ENCODE measurements around the gene NKIRAS1.

NKIRAS1 gene

DNA sequence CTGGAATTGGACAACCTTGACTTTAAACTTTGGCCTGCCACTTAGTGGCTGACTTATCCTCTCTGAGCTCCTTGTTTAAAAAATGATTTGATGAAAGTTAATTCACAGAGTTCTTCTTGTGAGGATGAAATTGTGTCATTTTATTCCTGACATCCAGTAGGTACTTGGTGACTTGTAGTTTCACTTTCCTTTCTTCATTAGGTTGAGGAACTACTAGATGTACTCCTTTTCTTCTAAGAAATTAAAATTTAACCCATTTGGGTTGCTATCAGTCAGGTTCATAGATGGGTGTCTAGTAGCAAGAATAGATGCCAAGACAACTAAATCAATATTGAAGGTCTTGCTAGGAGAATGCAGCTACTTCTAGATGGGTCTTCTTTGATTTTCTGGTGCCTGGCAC, 33.5 kb upstream of the NKIRAS1 start:
- DNase-seq (ENCODE audit: insufficient read length), result no peak
- no peak for FAIRE-seq
- TF ChIP-seq POLR2A (IDR thresholded peaks at IDR 0.05; ENCODE audit: low read depth, low read length) (no peak), TAF1 (IDR thresholded peaks at IDR 0.05; ENCODE audit: borderline replicate concordance, low read depth, low read length) (no peak), POLR2AphosphoS5 (IDR thresholded peaks at IDR 0.05; ENCODE audit: low read depth, low read length) (no peak)

- TF ChIP-seq TAF1 (IDR thresholded peaks at IDR 0.05; ENCODE audit: borderline replicate concordance, low read depth, low read length) (no peak), POLR2AphosphoS5 (IDR thresholded peaks at IDR 0.05; ENCODE audit: low read depth, low read length) (no peak), POLR2A (IDR thresholded peaks at IDR 0.05; ENCODE audit: low read depth, low read length) (no peak)
- DNase-seq (ENCODE audit: insufficient read length) (no peak), FAIRE-seq (no peak)
Measured at GRCh38 chr3:23949784-23950183, 33.0 kb upstream of the NKIRAS1 start.

DNA sequence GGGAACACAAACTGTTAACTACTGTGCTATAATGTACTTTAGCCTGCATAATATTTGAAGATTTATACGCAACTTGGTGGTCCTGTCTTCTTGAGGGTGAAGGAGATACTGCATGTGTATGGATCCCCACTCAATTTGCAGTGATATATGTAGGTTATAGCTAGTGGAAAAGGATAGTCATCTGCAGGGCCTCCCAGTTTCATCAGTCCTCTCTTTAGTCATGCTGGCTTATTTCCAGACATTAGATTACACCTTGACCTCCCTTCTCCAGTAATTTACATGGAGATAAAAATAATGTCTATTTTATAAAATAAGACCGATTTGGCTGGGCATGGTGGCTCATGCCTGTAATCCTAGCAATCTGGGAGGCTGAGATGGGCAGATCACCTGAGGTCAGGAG, 32.0 kb upstream of the NKIRAS1 start:
- TF ChIP-seq POLR2AphosphoS5 (IDR thresholded peaks at IDR 0.05; ENCODE audit: low read depth, low read length) (no peak), TAF1 (IDR thresholded peaks at IDR 0.05; ENCODE audit: borderline replicate concordance, low read depth, low read length) (no peak), POLR2A (IDR thresholded peaks at IDR 0.05; ENCODE audit: low read depth, low read length) (no peak)
- DNase-seq (ENCODE audit: insufficient read length) (no peak), FAIRE-seq (no peak)

- TF ChIP-seq POLR2A (IDR thresholded peaks at IDR 0.05; ENCODE audit: low read depth, low read length), result peak; percentile 46; the same call in 1 of the 2 replicates
- no peak for TF ChIP-seq POLR2AphosphoS5 (IDR thresholded peaks at IDR 0.05; ENCODE audit: low read depth, low read length)
- TF ChIP-seq TAF1 (IDR thresholded peaks at IDR 0.05; ENCODE audit: borderline replicate concordance, low read depth, low read length), result no peak
- FAIRE-seq (peak; percentile 96), DNase-seq (ENCODE audit: insufficient read length) (peak; percentile 90)
Measured at GRCh38 chr3:23945913-23946687, 29.3 kb upstream of the NKIRAS1 start.

DNA sequence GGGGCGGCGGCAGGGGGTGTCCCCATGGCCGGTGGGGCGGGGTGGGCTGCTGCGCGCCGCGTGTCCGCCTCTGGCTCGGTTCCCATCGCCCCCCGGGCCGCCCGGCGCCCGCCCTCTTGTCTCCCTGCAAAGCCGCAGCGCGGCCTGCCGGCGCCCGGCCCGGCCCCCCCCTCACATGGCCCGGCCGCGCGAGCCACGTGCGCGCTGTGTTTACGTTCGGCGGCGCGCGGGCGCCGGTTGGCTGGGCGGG, 28.8 kb upstream of the NKIRAS1 start:
- no peak for DNase-seq (ENCODE audit: insufficient read length)
- TF ChIP-seq POLR2AphosphoS5 (IDR thresholded peaks at IDR 0.05; ENCODE audit: low read depth, low read length), result no peak
- TF ChIP-seq TAF1 (IDR thresholded peaks at IDR 0.05; ENCODE audit: borderline replicate concordance, low read depth, low read length), result no peak
- no peak for TF ChIP-seq POLR2A (IDR thresholded peaks at IDR 0.05; ENCODE audit: low read depth, low read length)
- FAIRE-seq, result no peak

DNA sequence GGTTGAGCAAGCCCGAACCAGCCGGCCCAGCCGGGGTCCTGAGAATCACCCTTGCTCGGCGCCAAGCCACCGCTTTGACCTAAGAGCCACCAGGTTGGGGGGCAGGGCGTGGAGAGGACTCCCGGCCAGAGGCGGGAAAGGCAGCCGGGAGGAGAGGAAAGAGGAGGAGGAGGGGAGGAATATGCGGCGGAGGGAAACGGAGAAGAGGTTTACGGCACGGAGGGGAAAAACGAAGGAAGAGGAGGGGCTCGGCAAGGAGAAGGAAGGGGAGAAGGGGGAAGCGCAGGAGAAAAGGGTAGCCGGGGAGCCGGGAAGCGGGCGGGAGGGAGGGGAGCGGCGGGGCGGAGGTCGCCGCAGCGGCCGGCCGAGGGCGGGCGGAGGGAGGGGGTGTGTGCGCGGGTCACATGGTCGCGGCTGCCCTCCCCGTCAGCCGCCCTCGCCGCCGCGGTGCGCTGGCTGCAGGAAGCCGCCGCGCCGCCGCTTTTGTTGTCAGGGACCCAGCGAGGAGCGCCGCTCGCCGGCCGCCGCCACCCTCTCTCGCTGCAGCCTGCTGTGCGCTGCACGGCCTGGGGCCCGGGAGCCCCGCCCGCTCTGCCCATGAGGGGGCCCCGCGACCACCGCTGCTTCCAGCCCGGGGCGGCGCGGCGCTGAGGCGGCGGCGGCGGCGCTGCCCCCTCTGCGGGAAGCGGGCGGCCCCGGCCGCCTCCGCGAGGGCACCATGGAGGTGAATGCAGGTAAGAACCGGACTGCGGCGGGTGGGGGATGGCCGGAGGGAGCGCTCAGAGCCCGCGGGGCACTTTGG, 28.3 kb upstream of the NKIRAS1 start, which contains the start of gene NR1D2:
TSS of gene NR1D2 (plus strand) at position 426 of the 802 bp plus-strand sequence. CDS start at position 719, 293 bp downstream.
- FAIRE-seq (peak; percentile 92), DNase-seq (ENCODE audit: insufficient read length) (peak; percentile 81)
- TF ChIP-seq POLR2A (IDR thresholded peaks at IDR 0.05; ENCODE audit: low read depth, low read length) (peak; percentile 42; the same call in 1 of the 2 replicates), TAF1 (IDR thresholded peaks at IDR 0.05; ENCODE audit: borderline replicate concordance, low read depth, low read length) (no peak)

GRCh38 chr3:23944007-23944783, 27.4 kb upstream of the NKIRAS1 start:
- DNase-seq (ENCODE audit: insufficient read length) (no peak), FAIRE-seq (no peak)
- TF ChIP-seq TAF1 (IDR thresholded peaks at IDR 0.05; ENCODE audit: borderline replicate concordance, low read depth, low read length), result no peak
- no peak for TF ChIP-seq POLR2A (IDR thresholded peaks at IDR 0.05; ENCODE audit: low read depth, low read length)
- no peak for TF ChIP-seq POLR2AphosphoS5 (IDR thresholded peaks at IDR 0.05; ENCODE audit: low read depth, low read length)

DNA sequence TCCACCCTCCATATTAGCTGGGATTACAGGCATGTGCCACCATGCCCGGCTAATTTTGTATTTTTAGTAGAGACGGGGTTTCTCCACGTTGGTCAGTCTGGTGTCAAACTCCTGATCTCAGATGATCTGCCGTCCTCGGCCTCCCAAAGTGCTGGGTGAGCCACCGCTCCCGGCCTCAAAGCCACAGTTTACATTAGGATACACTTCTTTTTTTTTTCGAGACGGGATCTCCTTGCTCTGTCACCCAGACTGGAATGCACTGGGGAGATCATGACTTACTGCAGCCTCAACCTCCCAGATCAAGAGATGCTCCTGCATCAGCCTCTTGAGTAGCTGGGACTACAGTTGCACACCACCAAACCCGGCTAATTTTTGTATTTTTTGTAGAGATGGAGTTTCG, 25.8 kb upstream of the NKIRAS1 start:
- TF ChIP-seq TAF1 (IDR thresholded peaks at IDR 0.05; ENCODE audit: borderline replicate concordance, low read depth, low read length), result no peak
- no peak for TF ChIP-seq POLR2AphosphoS5 (IDR thresholded peaks at IDR 0.05; ENCODE audit: low read depth, low read length)
- TF ChIP-seq POLR2A (IDR thresholded peaks at IDR 0.05; ENCODE audit: low read depth, low read length), result no peak
- FAIRE-seq (no peak), DNase-seq (ENCODE audit: insufficient read length) (no peak)

GRCh38 chr3:23941440-23941839, 24.6 kb upstream of the NKIRAS1 start:
- no peak for DNase-seq (ENCODE audit: insufficient read length)
- no peak for TF ChIP-seq TAF1 (IDR thresholded peaks at IDR 0.05; ENCODE audit: borderline replicate concordance, low read depth, low read length)
- no peak for TF ChIP-seq POLR2A (IDR thresholded peaks at IDR 0.05; ENCODE audit: low read depth, low read length)
- TF ChIP-seq POLR2AphosphoS5 (IDR thresholded peaks at IDR 0.05; ENCODE audit: low read depth, low read length), result no peak
- FAIRE-seq, result no peak

DNA sequence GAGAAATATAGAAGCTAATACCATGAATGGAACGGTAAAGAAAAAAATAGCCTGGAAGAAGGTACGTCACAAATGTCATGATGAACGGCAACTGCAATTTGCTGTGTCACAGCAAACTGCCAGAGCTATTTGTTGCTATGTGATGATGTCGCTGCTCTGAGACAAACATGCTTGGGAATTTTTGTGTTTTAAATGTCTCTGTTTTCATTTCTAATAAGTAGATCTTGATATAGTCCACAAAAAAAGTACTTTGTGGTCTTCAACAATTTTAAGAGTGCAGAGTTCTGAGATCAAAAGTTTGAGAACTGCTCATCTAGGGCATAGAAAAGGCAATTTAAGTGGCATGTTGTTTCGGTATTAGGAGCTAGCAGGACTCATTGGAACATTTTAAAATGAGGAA, 24.0 kb upstream of the NKIRAS1 start:
- no peak for TF ChIP-seq TAF1 (IDR thresholded peaks at IDR 0.05; ENCODE audit: borderline replicate concordance, low read depth, low read length)
- no peak for TF ChIP-seq POLR2AphosphoS5 (IDR thresholded peaks at IDR 0.05; ENCODE audit: low read depth, low read length)
- TF ChIP-seq POLR2A (IDR thresholded peaks at IDR 0.05; ENCODE audit: low read depth, low read length), result no peak
- no peak for FAIRE-seq
- DNase-seq (ENCODE audit: insufficient read length), result no peak

- no peak for FAIRE-seq
- TF ChIP-seq POLR2A (IDR thresholded peaks at IDR 0.05; ENCODE audit: low read depth, low read length) (no peak), POLR2AphosphoS5 (IDR thresholded peaks at IDR 0.05; ENCODE audit: low read depth, low read length) (no peak), TAF1 (IDR thresholded peaks at IDR 0.05; ENCODE audit: borderline replicate concordance, low read depth, low read length) (no peak)
- no peak for DNase-seq (ENCODE audit: insufficient read length)
Measured at GRCh38 chr3:23938688-23939087, 21.9 kb upstream of the NKIRAS1 start.
